Activated CD8-positive, alpha-beta memory T cell treated with anti-CD3 and anti-CD28 coated beads, Interleukin-2, amount 50 U/mL, for 48 hours (primary cell): ENCODE data around the gene MEP1B.
A peak's percentile ranks its signal among the peaks of the same experiment; 100 is the strongest.
"Not testable (repeated sequence)": the region's sequence is repeated elsewhere in the genome, so short reads cannot be mapped to it uniquely, and the experiment has no call there.

Experiments
- DNase-seq: peaks from one replicate; pipeline ENCODE4 v3.0.0-alpha.2; 2020

The MEP1B gene

GRCh38 chr18:32189790-32190189 is at the start of gene MEP1B:
MEP1B (plus strand) TSS chr18:32190039; CDS start chr18:32190071, 32 bp downstream.
- no peak for DNase-seq

- DNase-seq, result no peak
These were observed 41.5 kb upstream of the MEP1B start for GRCh38 chr18:32148185-32148870.

GRCh38 chr18:32152705-32153448 is 37.0 kb upstream of the MEP1B start:
- no peak for DNase-seq

GRCh38 chr18:32156855-32157254 is 33.0 kb upstream of the MEP1B start:
- no peak for DNase-seq

GRCh38 chr18:32157580-32157979 is 32.3 kb upstream of the MEP1B start:
- no peak for DNase-seq

GRCh38 chr18:32158108-32158624 is 31.7 kb upstream of the MEP1B start:
- peak; percentile 70 for DNase-seq

GRCh38 chr18:32158631-32159030 is 31.2 kb upstream of the MEP1B start:
- not testable (repeated sequence) for DNase-seq

GRCh38 chr18:32160547-32160946 is 29.3 kb upstream of the MEP1B start:
- no peak for DNase-seq

GRCh38 chr18:32167980-32168730 is 21.7 kb upstream of the MEP1B start:
- no peak for DNase-seq

- no peak for DNase-seq
These were observed 16.2 kb upstream of the MEP1B start for GRCh38 chr18:32173654-32174053.

- no peak for DNase-seq
These were observed 15.1 kb upstream of the MEP1B start for GRCh38 chr18:32174719-32175118.

GRCh38 chr18:32175265-32175664 is 14.6 kb upstream of the MEP1B start:
- DNase-seq, result no peak

GRCh38 chr18:32176745-32177144 is 13.1 kb upstream of the MEP1B start:
- DNase-seq, result not testable (repeated sequence)

- no peak for DNase-seq
These were observed 12.3 kb upstream of the MEP1B start for GRCh38 chr18:32177530-32177929.

GRCh38 chr18:32183503-32183902 is 6.3 kb upstream of the MEP1B start:
- DNase-seq, result no peak

GRCh38 chr18:32190209-32190608 is 370 bp downstream of the MEP1B start:
- no peak for DNase-seq

- no peak for DNase-seq
These were observed 6.3 kb downstream of the MEP1B start for GRCh38 chr18:32195881-32196815.

- no peak for DNase-seq
These were observed 10.9 kb downstream of the MEP1B start for GRCh38 chr18:32200766-32201165.

- DNase-seq, result no peak
These were observed 12.3 kb downstream of the MEP1B start for GRCh38 chr18:32201948-32202672.

GRCh38 chr18:32208023-32208422 is 18.2 kb downstream of the MEP1B start:
- DNase-seq, result no peak

GRCh38 chr18:32208577-32208976 is 18.7 kb downstream of the MEP1B start:
- no peak for DNase-seq
